ENCODE data around the gene MEX3B. TPM values are rescaled to one million over a fixed set of nuclear protein-coding genes. Genes with fewer than 3 reads are reported as not detected.

MEX3B gene
- total RNA-seq, 2 experiments from 2014 or later, result 0.33 to 0.40 TPM

Other genes starting within 250 kb of the MEX3B start
- 10 to 100 TPM; 23.7 to 25.3 TPM for gene EFL1, start 216.7 kb upstream of the MEX3B start, total RNA-seq
- gene SAXO2, start 216.8 kb upstream of the MEX3B start, total RNA-seq, result 1 to 10 TPM in 1 of 2 experiments, under 1 TPM in 1; 0.76 to 2.4 TPM

Measured in activated naive CD8-positive, alpha-beta T cell treated with anti-CD3 and anti-CD28 coated beads for 36 hours (primary cell).